H1 (cell line): ENCODE data around the gene DBF4B. TPM values are rescaled to one million over a fixed set of nuclear protein-coding genes. Genes with fewer than 3 reads are reported as not detected.

Source experiments
- CTCF ChIA-PET: fragments of 300-600 bp; sonication (Branson Sonifier 250); formaldehyde crosslinking; loops from one replicate; lab custom pipeline; 2021; ENCODE audit not compliant: partially characterized antibody; lab: Charles Lee
- POLR2A ChIA-PET: fragments of 300-600 bp; sonication (Branson Sonifier 250); formaldehyde crosslinking; loops from one replicate; lab custom pipeline; 2021; ENCODE audit warnings: inconsistent platforms; ENCODE audit not compliant: partially characterized antibody; lab: Charles Lee
- DNase-seq, 2 experiments: peaks; one replicate each; pipeline versions ENCODE4 v3.0.0 to v3.0.0-alpha.2; 2010 to 2022; ENCODE audit warnings: low spot score in 2 of 2, low read depth in 1 of 2, mixed read lengths in 1 of 2
- FAIRE-seq: peaks from 2 replicates; lab custom pipeline; 2011; peaks lifted over from hg19 to GRCh38; lab: Jason Lieb, UNC
- H2AFZ ChIP-seq: 2 replicates; pipeline ENCODE4 v1.8.1; 2012; ENCODE audit warnings: low read length, inconsistent platforms
- H2AK5ac ChIP-seq: 2 replicates; pipeline ENCODE4 v1.6.1; 2013; ENCODE audit warnings: low read depth, low read length
- H2BK120ac ChIP-seq: replicated peaks from 2 replicates; pipeline ENCODE3; 2013; ENCODE audit warnings: low read depth, low read length, inconsistent platforms
- H2BK12ac ChIP-seq: 2 replicates; pipeline ENCODE4 v1.6.1; 2013; ENCODE audit warnings: low read depth, low read length
- H2BK15ac ChIP-seq: 2 replicates; pipeline ENCODE4 v1.6.1; 2013; ENCODE audit warnings: low read length
- H2BK20ac ChIP-seq: 2 replicates; pipeline ENCODE4 v1.6.1; 2013; ENCODE audit warnings: low read length
- H2BK5ac ChIP-seq: 2 replicates; pipeline ENCODE4 v1.6.1; 2013; ENCODE audit warnings: low read depth, low read length
- H3K14ac ChIP-seq: 2 replicates; pipeline ENCODE4 v1.6.1; 2013; ENCODE audit warnings: inconsistent platforms; ENCODE audit not compliant: insufficient read length
- H3K18ac ChIP-seq: 2 replicates; pipeline ENCODE4 v1.6.1; 2013; ENCODE audit warnings: low read length; ENCODE audit errors: extremely low read depth
- H3K23ac ChIP-seq: 2 replicates; pipeline ENCODE4 v1.6.1; 2013; ENCODE audit warnings: inconsistent platforms; ENCODE audit not compliant: insufficient read length
- H3K23me2 ChIP-seq: 2 replicates; pipeline ENCODE4 v1.6.1; 2013; ENCODE audit warnings: low read depth, low read length
- H3K27ac ChIP-seq: 2 replicates; pipeline ENCODE4 v1.6.1; 2011; ENCODE audit warnings: low read depth, low read length, inconsistent platforms
- H3K27me3 ChIP-seq, 4 experiments: replicated peaks in 1 of 4; 1 replicate in 1 of 4; 2 replicates in 3 of 4; pipeline versions ENCODE4 v1.6.1 to v1.8.1; 2011 to 2013; ENCODE audit warnings: low read length in 3 of 4, mild to moderate bottlenecking in 3 of 4, inconsistent platforms in 2 of 4, mixed read lengths in 2 of 4, moderate library complexity in 1 of 4; ENCODE audit not compliant: control insufficient read depth in 3 of 4, insufficient read depth in 3 of 4; ENCODE audit errors: extremely low read depth in 1 of 4
- H3K36me3 ChIP-seq, 4 experiments: 2 replicates each; pipeline versions ENCODE4 v1.6.1 to v1.8.1; 2011 to 2013; ENCODE audit warnings: mild to moderate bottlenecking in 4 of 4, low read length in 3 of 4, moderate library complexity in 2 of 4, control low read depth in 1 of 4, inconsistent platforms in 1 of 4; ENCODE audit not compliant: insufficient read depth in 4 of 4, control insufficient read depth in 2 of 4
- H3K4ac ChIP-seq: replicated peaks from 2 replicates; pipeline ENCODE3; 2013; ENCODE audit warnings: low read length, low read depth, mixed read lengths, inconsistent platforms; ENCODE audit not compliant: insufficient read length
- H3K4me1 ChIP-seq, 4 experiments: replicated peaks in 1 of 4; 1 replicate in 1 of 4; 2 replicates in 3 of 4; pipeline versions ENCODE4 v1.6.1 to v1.8.1; 2011 to 2013; ENCODE audit warnings: low read length in 3 of 4, inconsistent platforms in 2 of 4, mixed read lengths in 1 of 4; ENCODE audit not compliant: insufficient read depth in 4 of 4, control insufficient read depth in 3 of 4
- H3K4me2 ChIP-seq, 2 experiments: 2 replicates each; pipeline versions ENCODE4 v1.6.1 to v1.8.1; 2011 to 2013; ENCODE audit warnings: low read depth in 2 of 2, low read length in 2 of 2, control low read depth in 1 of 2, inconsistent platforms in 1 of 2, mild to moderate bottlenecking in 1 of 2; ENCODE audit not compliant: insufficient read depth in 1 of 2
- H3K4me3 ChIP-seq, 4 experiments: fragments of 200-600, 300-600 bp in 1 of 4; sonication (generic), shearing (Covaris generic), sonication (Bioruptor Twin) in 1 of 4; 2 replicates each; pipeline versions ENCODE4 v1.5.1 to v1.8.1; 2011 to 2016; ENCODE audit warnings: low read length in 4 of 4, low read depth in 3 of 4, control low read depth in 2 of 4, inconsistent platforms in 2 of 4, mild to moderate bottlenecking in 2 of 4, mixed read lengths in 1 of 4, moderate library complexity in 1 of 4; ENCODE audit not compliant: insufficient read depth in 2 of 4; ENCODE audit errors: extremely low read depth in 1 of 4
- H3K56ac ChIP-seq: replicated peaks from 2 replicates; pipeline ENCODE3; 2013; ENCODE audit warnings: low read depth, mild to moderate bottlenecking, mixed read lengths, low read length, inconsistent platforms; ENCODE audit not compliant: insufficient read length
- H3K79me1 ChIP-seq: 2 replicates; pipeline ENCODE4 v1.6.1; 2013; ENCODE audit warnings: low read depth, low read length, control low read depth
- H3K79me2 ChIP-seq, 2 experiments: 2 replicates each; pipeline versions ENCODE4 v1.6.1 to v1.8.1; 2012 to 2013; ENCODE audit warnings: low read length in 2 of 2, mild to moderate bottlenecking in 2 of 2, inconsistent platforms in 1 of 2; ENCODE audit not compliant: insufficient read depth in 2 of 2, control insufficient read depth in 1 of 2
- H3K9ac ChIP-seq, 4 experiments: replicated peaks in 1 of 4; 1 replicate in 1 of 4; 2 replicates in 3 of 4; pipeline versions ENCODE4 v1.6.1 to v1.8.1; 2011 to 2013; ENCODE audit warnings: low read depth in 3 of 4, low read length in 3 of 4, control low read depth in 2 of 4, mild to moderate bottlenecking in 2 of 4, moderate library complexity in 2 of 4, inconsistent platforms in 1 of 4; ENCODE audit errors: extremely low read depth in 1 of 4
- H3K9me3 ChIP-seq, 2 experiments: 2 replicates each; pipeline versions ENCODE4 v1.6.1 to v1.8.1; 2012 to 2013; ENCODE audit warnings: mild to moderate bottlenecking in 2 of 2, moderate library complexity in 2 of 2, control low read depth in 1 of 2, inconsistent platforms in 1 of 2, low read depth in 1 of 2, low read length in 1 of 2, mixed read lengths in 1 of 2; ENCODE audit not compliant: insufficient read depth in 2 of 2
- H4K20me1 ChIP-seq, 2 experiments: replicated peaks in 1 of 2; 2 replicates each; pipeline versions ENCODE3 to v1.8.1; 2011 to 2013; ENCODE audit warnings: inconsistent platforms in 2 of 2, low read length in 2 of 2, mild to moderate bottlenecking in 1 of 2; ENCODE audit not compliant: insufficient read depth in 2 of 2, control insufficient read depth in 1 of 2
- H4K5ac ChIP-seq: 2 replicates; pipeline ENCODE4 v1.6.1; 2013; ENCODE audit warnings: low read length, low read depth, mixed read lengths, inconsistent platforms; ENCODE audit not compliant: insufficient read length
- H4K8ac ChIP-seq: 2 replicates; pipeline ENCODE4 v1.8.0; 2013; ENCODE audit warnings: mild to moderate bottlenecking, moderate library complexity, low read length, inconsistent platforms; ENCODE audit not compliant: insufficient read depth; ENCODE audit errors: extremely low read depth
- H4K91ac ChIP-seq: replicated peaks from 2 replicates; pipeline ENCODE3; 2013; ENCODE audit warnings: low read length, mixed read lengths, inconsistent platforms; ENCODE audit not compliant: insufficient read length
- BCL11A ChIP-seq, 2 experiments: IDR thresholded peaks; one replicate each; pipeline ENCODE4 v1.6.1; 2011; ENCODE audit warnings: low read depth in 2 of 2, low read length in 2 of 2, mild to moderate bottlenecking in 2 of 2
- BRCA1 ChIP-seq: IDR thresholded peaks from 2 replicates; pipeline ENCODE4 v1.6.1; 2012; ENCODE audit warnings: low read depth, low read length, improper control_type of control experiment
- CBX8 ChIP-seq: fragments of 300-800, 300-1000 bp; sonication (generic); IDR thresholded peaks from 2 replicates; pipeline ENCODE4 v1.7.1; 2016; ENCODE audit warnings: low read depth, low read length, borderline replicate concordance
- KDM1A ChIP-seq: fragments of 200-600, 300-600 bp; sonication (generic); IDR thresholded peaks from 2 replicates; pipeline ENCODE4 v1.7.1; 2016; ENCODE audit warnings: mild to moderate bottlenecking, low read length, borderline replicate concordance
- KDM4A ChIP-seq: IDR thresholded peaks from one replicate; pipeline ENCODE4 v1.7.1; 2012; ENCODE audit warnings: low read depth, mild to moderate bottlenecking, moderate library complexity, low read length, inconsistent platforms; ENCODE audit not compliant: severe bottlenecking
- WGBS, 2 experiments: shearing (Covaris generic) in 1 of 2; methylation state at CpG; one replicate each; pipeline versions ENCODE4 v1.1.6 to v1.1.7; 2013 to 2015; ENCODE audit warnings: low lambda C conversion rate in 2 of 2, mixed read lengths in 2 of 2, inconsistent platforms in 1 of 2, low coverage in 1 of 2, missing lambda C conversion rate in 1 of 2; ENCODE audit not compliant: insufficient replicate concordance in 2 of 2, insufficient coverage in 1 of 2, insufficient read length in 1 of 2; ENCODE audit errors: extremely low coverage in 1 of 2, missing lambda C conversion rate in 1 of 2; 5-methylcytosine and 5-hydroxymethylcytosine counted together
- polyA plus RNA-seq, 7 experiments: library from polyadenylated mRNA; depleted of rRNA in 3 of 7; stranded (reverse) in 5 of 7; unstranded in 2 of 7; fragments of >200 nt in 5 of 7; fragments of 200-250 nt in 2 of 7; gene quantifications; 1 replicate in 5 of 7; 2 replicates in 1 of 7; 4 replicates in 1 of 7; pipeline versions ENCODE4 v1.2.1 to v1.2.3, GENCODE V29; 2011 to 2013; ENCODE audit warnings: missing spikeins in 2 of 7, mixed read lengths in 2 of 7
- total RNA-seq: library from RNA; stranded (reverse); fragmentation: NEBNext Ultra II Directional; extraction: Animal tissue kit (Norgen Biotek cat#: 25700); gene quantifications from 2 replicates; pipeline ENCODE4 v1.2.1, GENCODE V29; 2021

Gene DBF4B
- total and polyA plus RNA-seq, 2 of the 8 experiments (the other 6 are each of a cell fraction or from before 2014, with no cell fraction given) = 20.2 to 26.9 TPM

- no peaks in the 10 kb centered on the region for H3K79me2 ChIP-seq
- H3K27me3 ChIP-seq = peaks cover 3 to 15% (median 12%) of the 10 kb centered on the region in 4 experiments; a peak in 6 of 7 replicates
- CTCF ChIA-PET = interaction anchor here (0.8 to 26.7 kb wide), 10 partner anchors 10 to 149 kb away, joined by 3 to 577 read pairs (median 4); partner anchors contain the start of gene HIGD1B
- no peak overlapping the region for H2BK120ac ChIP-seq
- H3K4me2 ChIP-seq = no peak overlapping the region
- H4K5ac ChIP-seq = no peak overlapping the region
- WGBS, 2 experiments = 82% methylated on average over 16 of the region's 21 CpGs; no CpG with 5 or more reads in 1 of the 2 experiments
- H2BK15ac ChIP-seq = no peak overlapping the region
- H3K9ac ChIP-seq = no peak overlapping the region
- no peaks in the 10 kb centered on the region for H3K79me1 ChIP-seq
- H2AFZ ChIP-seq = no peak overlapping the region
- no peak overlapping the region for H4K91ac ChIP-seq
- POLR2A ChIA-PET = interaction anchor here (0.8 to 1.4 kb wide), 3 partner anchors 13 to 84 kb away, joined by 3 to 4 read pairs (median 3); no protein-coding TSS in a partner anchor
- H3K4me3 ChIP-seq = no peak overlapping the region
- H2BK12ac ChIP-seq = no peak overlapping the region
- no peak overlapping the region for H2BK20ac ChIP-seq
- H3K4me1 ChIP-seq = peaks cover 0 to 14% (median 7%) of the 10 kb centered on the region in 4 experiments; a peak in 6 of 7 replicates
- no peak overlapping the region for H3K14ac ChIP-seq
- H4K8ac ChIP-seq = no peak overlapping the region
- H3K4ac ChIP-seq = no peak overlapping the region
- H2AK5ac ChIP-seq = no peak overlapping the region
- H4K20me1 ChIP-seq = peaks cover 0 to 2% of the 10 kb centered on the region in 2 experiments
- H3K23me2 ChIP-seq = peaks cover 6% of the 10 kb centered on the region; the same call in 1 of the 2 replicates
- H3K18ac ChIP-seq = no peak overlapping the region
- DNase-seq = no peak
- no peak overlapping the region for H3K23ac ChIP-seq
- H3K9me3 ChIP-seq = no peaks in the 10 kb centered on the region
- no peak overlapping the region for H3K56ac ChIP-seq
- FAIRE-seq = no peak
- no peak overlapping the region for H3K27ac ChIP-seq
- H2BK5ac ChIP-seq = no peak overlapping the region
- H3K36me3 ChIP-seq = no peaks in the 10 kb centered on the region
- TF ChIP-seq CBX8 (no peak), BCL11A (IDR thresholded peaks at IDR 0.05; ENCODE audit: low read depth in 2 of 2, low read length in 2 of 2) (no peak), BRCA1 (no peak), KDM4A (no peak), KDM1A (no peak)
Observed at GRCh38 chr17:44772308-44773045, 64.0 kb downstream of the DBF4B start.
